Trophoblast cell (in vitro differentiated cells and primary cell): Measurements from ENCODE around the gene CMPK1.
A peak's percentile ranks its signal among the peaks of the same experiment; 100 is the strongest.

ENCODE experiments used
- DNase-seq, 2 donors: peaks; one replicate each; pipeline ENCODE4 v3.0.0-alpha.2; 2016
- H2AFZ ChIP-seq: 2 replicates; pipeline ENCODE4 v1.6.1; 2013; ENCODE audit warnings: low read length, moderate library complexity, mild to moderate bottlenecking; ENCODE audit not compliant: insufficient read depth, poor library complexity
- H2AK5ac ChIP-seq: 2 replicates; pipeline ENCODE4 v1.6.1; 2013; ENCODE audit warnings: mild to moderate bottlenecking, low read length
- H2BK120ac ChIP-seq: 2 replicates; pipeline ENCODE4 v1.6.1; 2013; ENCODE audit warnings: low read length, mild to moderate bottlenecking, moderate library complexity; ENCODE audit not compliant: insufficient read depth, poor library complexity
- H2BK12ac ChIP-seq: 2 replicates; pipeline ENCODE4 v1.6.1; 2013; ENCODE audit warnings: mild to moderate bottlenecking, low read length, moderate library complexity
- H2BK5ac ChIP-seq: 2 replicates; pipeline ENCODE4 v1.6.1; 2013; ENCODE audit warnings: low read length, low read depth, moderate library complexity, mild to moderate bottlenecking; ENCODE audit not compliant: poor library complexity
- H3K14ac ChIP-seq: 2 replicates; pipeline ENCODE4 v1.6.1; 2013; ENCODE audit warnings: mild to moderate bottlenecking, low read length
- H3K18ac ChIP-seq: 2 replicates; pipeline ENCODE4 v1.6.1; 2013; ENCODE audit warnings: mild to moderate bottlenecking, low read length
- H3K23ac ChIP-seq: 2 replicates; pipeline ENCODE4 v1.6.1; 2013; ENCODE audit warnings: low read length
- H3K27ac ChIP-seq: 2 replicates; pipeline ENCODE4 v1.5.1; 2013; ENCODE audit warnings: low read depth, mild to moderate bottlenecking, inconsistent platforms, low read length, moderate library complexity
- H3K27me3 ChIP-seq: 2 replicates; pipeline ENCODE4 v1.6.1; 2013; ENCODE audit warnings: inconsistent platforms, mild to moderate bottlenecking, low read length, moderate library complexity; ENCODE audit not compliant: insufficient read depth
- H3K36me3 ChIP-seq, 2 experiments: 1 replicate in 1 of 2; 2 replicates in 1 of 2; pipeline ENCODE4 v1.6.1; 2013; ENCODE audit warnings: low read length in 2 of 2, mild to moderate bottlenecking in 2 of 2, moderate library complexity in 1 of 2; ENCODE audit not compliant: insufficient read depth in 2 of 2, control insufficient read depth in 1 of 2
- H3K4ac ChIP-seq: 2 replicates; pipeline ENCODE4 v1.6.1; 2013; ENCODE audit warnings: low read depth, mild to moderate bottlenecking, low read length, moderate library complexity
- H3K4me1 ChIP-seq, 2 experiments: 1 replicate in 1 of 2; 2 replicates in 1 of 2; pipeline ENCODE4 v1.6.1; 2013; ENCODE audit warnings: low read length in 2 of 2, mild to moderate bottlenecking in 2 of 2, moderate library complexity in 1 of 2; ENCODE audit not compliant: insufficient read depth in 2 of 2, control insufficient read depth in 1 of 2
- H3K4me2 ChIP-seq: 2 replicates; pipeline ENCODE4 v1.6.1; 2013; ENCODE audit warnings: inconsistent platforms, mild to moderate bottlenecking, low read length, moderate library complexity
- H3K4me3 ChIP-seq: 2 replicates; pipeline ENCODE4 v1.5.1; 2013; ENCODE audit warnings: mild to moderate bottlenecking, low read depth, low read length, inconsistent platforms
- H3K79me1 ChIP-seq: one replicate; pipeline ENCODE4 v1.6.1; 2013; ENCODE audit warnings: low read length
- H3K79me2 ChIP-seq: 2 replicates; pipeline ENCODE4 v1.6.1; 2013; ENCODE audit warnings: low read length, mild to moderate bottlenecking; ENCODE audit not compliant: control insufficient read depth, insufficient read depth, poor library complexity
- H3K9ac ChIP-seq: 2 replicates; pipeline ENCODE4 v1.6.1; 2013; ENCODE audit warnings: mild to moderate bottlenecking, low read length
- H3K9me3 ChIP-seq: 2 replicates; pipeline ENCODE4 v1.6.1; 2013; ENCODE audit warnings: low read depth, mild to moderate bottlenecking, control low read depth, inconsistent platforms, low read length; ENCODE audit not compliant: insufficient read depth
- H4K12ac ChIP-seq: 2 replicates; pipeline ENCODE4 v1.6.1; 2013; ENCODE audit warnings: low read depth, mild to moderate bottlenecking, low read length, moderate library complexity
- H4K8ac ChIP-seq: 2 replicates; pipeline ENCODE4 v1.6.1; 2013; ENCODE audit warnings: low read depth, mild to moderate bottlenecking, low read length, moderate library complexity
- H4K91ac ChIP-seq: one replicate; pipeline ENCODE4 v1.6.1; 2013; ENCODE audit warnings: low read depth, mild to moderate bottlenecking, low read length, moderate library complexity
- WGBS: extraction: QIAGEN DNeasy Blood & Tissue Kit; methylation state at CpG from one replicate; pipeline ENCODE4 v1.1.7; 2013; ENCODE audit warnings: missing lambda C conversion rate; ENCODE audit not compliant: insufficient read length, insufficient coverage; ENCODE audit errors: extremely low coverage; 5-methylcytosine and 5-hydroxymethylcytosine counted together

Gene CMPK1

DNA sequence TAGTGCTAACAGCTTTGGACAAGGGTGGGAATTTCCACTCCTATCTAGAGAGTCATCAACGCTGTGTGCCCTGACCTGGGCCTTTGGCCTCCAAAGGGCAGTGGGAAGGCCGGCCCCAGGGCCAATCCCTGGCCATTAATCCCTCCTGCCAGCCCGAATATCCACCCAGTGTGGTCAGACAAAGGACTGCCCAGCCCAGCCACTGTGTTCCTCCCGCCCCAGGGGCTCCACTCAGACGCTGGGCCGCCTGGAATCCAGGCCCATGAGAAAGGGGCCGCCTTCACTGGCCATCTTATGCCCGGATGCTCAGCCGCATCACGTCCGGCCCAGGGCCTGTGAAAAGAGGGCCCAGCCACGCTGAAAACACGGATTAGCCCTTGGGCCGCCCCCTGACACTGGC, 78.8 kb downstream of the CMPK1 start:
- no peak overlapping the region for H4K12ac ChIP-seq
- no peak overlapping the region for H3K23ac ChIP-seq
- H3K27ac ChIP-seq: peak overlapping the region; percentile 33
- H2AFZ ChIP-seq: no peak overlapping the region
- peaks cover 12% of the 10 kb centered on the region for H3K79me1 ChIP-seq
- no peaks in the 10 kb centered on the region for H3K79me2 ChIP-seq
- H2BK5ac ChIP-seq: peak overlapping the region; percentile 15
- no peak overlapping the region for H3K4me2 ChIP-seq
- peak overlapping the region; percentile 21 for H2BK12ac ChIP-seq
- DNase-seq: no peak
- no peak overlapping the region for H3K18ac ChIP-seq
- peak overlapping the region; percentile 18 for H3K14ac ChIP-seq
- no peak overlapping the region for H2AK5ac ChIP-seq
- no peak overlapping the region for H3K9ac ChIP-seq
- H3K4ac ChIP-seq: no peak overlapping the region
- H3K4me1 ChIP-seq: peaks cover 42 to 54% of the 10 kb centered on the region in 2 experiments
- peaks cover 18% of the 10 kb centered on the region for H3K27me3 ChIP-seq
- WGBS: no CpG with 5 or more reads among the region's 14 CpGs
- H4K8ac ChIP-seq: peak overlapping the region; percentile 10
- H3K36me3 ChIP-seq: no peaks in the 10 kb centered on the region
- no peak overlapping the region for H4K91ac ChIP-seq
- H2BK120ac ChIP-seq: no peak overlapping the region
- no peaks in the 10 kb centered on the region for H3K9me3 ChIP-seq
- no peak overlapping the region for H3K4me3 ChIP-seq

- Histone ChIP-seq H4K8ac (no peak within 1 kb of the TSS), H3K79me2 (no peaks in the 10 kb centered on the region), H2BK12ac (no peak within 1 kb of the TSS), H3K27ac (no peak within 1 kb of the TSS), H3K4me3 (peak within 1 kb of the TSS; percentile 56), H3K23ac (no peak within 1 kb of the TSS), H4K91ac (no peak within 1 kb of the TSS), H2AK5ac (no peak within 1 kb of the TSS), H3K36me3 (no peaks in the 10 kb centered on the region), H3K79me1 (peaks cover 3% of the 10 kb centered on the region), H3K9ac (no peak within 1 kb of the TSS), H2AFZ (peak within 1 kb of the TSS; percentile 42), H2BK5ac (no peak within 1 kb of the TSS), H3K4me1 (peaks cover 22 to 31% of the 10 kb centered on the region in 2 experiments), H3K9me3 (peaks cover 3% of the 10 kb centered on the region), H3K18ac (no peak within 1 kb of the TSS), H3K4me2 (peak within 1 kb of the TSS; percentile 65), H3K14ac (no peak within 1 kb of the TSS), H2BK120ac (no peak within 1 kb of the TSS), H3K27me3 (peaks cover 34% of the 10 kb centered on the region), H3K4ac (no peak within 1 kb of the TSS), H4K12ac (no peak within 1 kb of the TSS)
- DNase-seq: no peak
- WGBS: no CpG with 5 or more reads among the region's 21 CpGs
Measured at GRCh38 chr1:47415728-47416318, 82.2 kb downstream of the CMPK1 start, which contains the start of gene FOXE3. Gene FOXE3, plus strand, starts transcription at chr1:47416285. Its CDS starts 31 bp downstream, at chr1:47416316.

DNA sequence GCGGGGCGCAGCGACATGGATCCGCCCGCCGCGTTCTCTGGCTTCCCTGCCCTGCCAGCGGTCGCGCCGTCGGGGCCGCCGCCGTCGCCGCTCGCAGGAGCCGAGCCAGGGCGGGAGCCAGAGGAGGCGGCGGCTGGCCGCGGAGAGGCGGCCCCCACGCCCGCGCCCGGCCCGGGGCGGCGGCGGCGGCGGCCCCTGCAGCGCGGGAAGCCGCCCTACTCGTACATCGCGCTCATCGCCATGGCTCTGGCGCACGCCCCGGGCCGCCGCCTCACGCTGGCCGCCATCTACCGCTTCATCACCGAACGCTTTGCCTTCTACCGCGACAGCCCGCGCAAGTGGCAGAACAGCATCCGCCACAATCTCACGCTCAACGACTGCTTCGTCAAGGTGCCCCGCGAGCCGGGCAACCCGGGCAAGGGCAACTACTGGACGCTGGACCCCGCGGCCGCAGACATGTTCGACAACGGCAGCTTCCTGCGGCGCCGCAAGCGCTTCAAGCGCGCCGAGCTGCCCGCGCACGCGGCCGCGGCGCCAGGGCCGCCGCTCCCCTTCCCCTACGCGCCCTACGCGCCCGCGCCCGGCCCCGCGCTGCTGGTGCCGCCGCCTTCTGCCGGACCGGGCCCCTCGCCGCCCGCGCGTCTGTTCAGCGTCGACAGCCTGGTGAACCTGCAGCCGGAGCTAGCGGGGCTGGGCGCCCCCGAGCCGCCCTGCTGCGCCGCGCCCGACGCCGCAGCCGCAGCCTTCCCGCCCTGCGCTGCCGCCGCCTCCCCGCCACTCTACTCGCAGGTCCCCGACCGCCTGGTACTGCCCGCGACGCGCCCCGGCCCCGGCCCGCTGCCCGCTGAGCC, 83.0 kb downstream of the CMPK1 start:
- H2BK5ac ChIP-seq: no peak overlapping the region
- H4K91ac ChIP-seq: no peak overlapping the region
- no peak overlapping the region for H4K8ac ChIP-seq
- no peak overlapping the region for H3K4ac ChIP-seq
- no peak overlapping the region for H3K23ac ChIP-seq
- H3K27ac ChIP-seq: no peak overlapping the region
- no peak overlapping the region for H3K9ac ChIP-seq
- H2AFZ ChIP-seq: peak overlapping the region; percentile 42
- peak overlapping the region; percentile 65 for H3K4me2 ChIP-seq
- no CpG with 5 or more reads among the region's 134 CpGs for WGBS
- H3K79me1 ChIP-seq: peaks cover 3% of the 10 kb centered on the region
- H3K4me1 ChIP-seq: peaks cover 16 to 24% of the 10 kb centered on the region in 2 experiments
- H3K27me3 ChIP-seq: peaks cover 34% of the 10 kb centered on the region
- H4K12ac ChIP-seq: no peak overlapping the region
- no peak overlapping the region for H2AK5ac ChIP-seq
- no peaks in the 10 kb centered on the region for H3K36me3 ChIP-seq
- H2BK12ac ChIP-seq: no peak overlapping the region
- no peaks in the 10 kb centered on the region for H3K79me2 ChIP-seq
- H3K18ac ChIP-seq: no peak overlapping the region
- peak overlapping the region; percentile 56 for H3K4me3 ChIP-seq
- DNase-seq: no peak
- H3K9me3 ChIP-seq: peaks cover 3% of the 10 kb centered on the region
- H3K14ac ChIP-seq: no peak overlapping the region
- no peak overlapping the region for H2BK120ac ChIP-seq

DNA sequence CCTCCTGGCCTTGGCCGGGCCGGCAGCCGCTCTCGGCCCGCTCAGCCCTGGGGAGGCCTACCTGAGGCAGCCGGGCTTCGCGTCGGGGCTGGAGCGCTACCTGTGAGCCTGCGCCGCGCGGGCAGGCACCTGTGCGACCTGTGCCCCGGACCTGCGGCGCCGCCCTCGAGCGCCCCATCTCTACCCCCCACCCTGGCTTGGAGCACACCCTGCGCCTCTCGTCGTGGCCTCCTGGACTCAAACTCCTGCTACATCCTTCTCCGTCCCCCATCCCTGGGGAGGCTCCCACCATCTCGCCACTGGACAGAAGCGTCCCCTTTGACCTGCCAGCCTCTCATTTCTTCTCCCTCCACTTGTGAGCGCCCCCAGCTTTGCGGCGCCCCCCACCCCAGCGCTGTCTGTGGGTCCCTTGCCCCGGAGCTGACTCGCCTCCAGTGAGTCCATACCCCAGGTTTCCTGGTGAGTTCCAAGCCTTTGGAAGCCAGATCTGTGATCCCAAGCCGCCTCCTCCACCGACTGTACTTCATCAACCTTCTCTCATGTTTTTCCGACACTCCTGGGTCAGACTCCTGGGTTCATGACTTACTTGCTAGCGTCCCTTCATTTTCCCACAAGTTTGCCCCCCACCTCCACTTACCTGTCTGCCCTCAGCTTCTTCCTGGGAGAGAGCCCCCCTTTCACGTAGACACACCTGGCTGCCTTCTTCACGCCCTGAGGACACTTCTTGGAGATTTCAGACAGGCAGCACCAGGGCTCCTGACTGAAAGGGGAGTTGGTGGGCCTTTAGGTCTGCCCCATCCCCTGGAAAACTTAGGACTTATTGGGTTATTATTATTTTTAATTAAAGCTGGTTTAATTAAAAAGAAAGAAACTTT, 83.8 kb downstream of the CMPK1 start:
- H2AFZ ChIP-seq: no peak overlapping the region
- no peak overlapping the region for H4K91ac ChIP-seq
- no peak overlapping the region for H4K8ac ChIP-seq
- no peak overlapping the region for H3K9ac ChIP-seq
- no peak overlapping the region for H3K4ac ChIP-seq
- no peaks in the 10 kb centered on the region for H3K79me2 ChIP-seq
- no CpG with 5 or more reads among the region's 39 CpGs for WGBS
- H3K9me3 ChIP-seq: peaks cover 3% of the 10 kb centered on the region
- no peak overlapping the region for H2BK12ac ChIP-seq
- H2BK120ac ChIP-seq: no peak overlapping the region
- H2AK5ac ChIP-seq: no peak overlapping the region
- H4K12ac ChIP-seq: no peak overlapping the region
- peak overlapping the region; percentile 65 for H3K4me2 ChIP-seq
- H3K27me3 ChIP-seq: peaks cover 34% of the 10 kb centered on the region
- no peak overlapping the region for H2BK5ac ChIP-seq
- H3K27ac ChIP-seq: no peak overlapping the region
- no peaks in the 10 kb centered on the region for H3K79me1 ChIP-seq
- no peaks in the 10 kb centered on the region for H3K36me3 ChIP-seq
- no peak for DNase-seq
- no peak overlapping the region for H3K14ac ChIP-seq
- H3K23ac ChIP-seq: no peak overlapping the region
- H3K4me3 ChIP-seq: no peak overlapping the region
- H3K4me1 ChIP-seq: peaks cover 9 to 15% of the 10 kb centered on the region in 2 experiments
- H3K18ac ChIP-seq: no peak overlapping the region
